Left ventricle myocardium inferior (tissue), 1 donor: ENCODE measurements around the gene RBMS2. TPM values are rescaled to one million over a fixed set of nuclear protein-coding genes. Genes with fewer than 3 reads are reported as not detected.

Source experiments
- DNase-seq: peaks from one replicate; pipeline ENCODE4 v3.0.0-alpha.2; 2020
- H3K27ac ChIP-seq: fragments of 200-600 bp; replicated peaks from 2 replicates; pipeline ENCODE4 v1.8.0; 2021
- H3K27me3 ChIP-seq: fragments of 200-600 bp; 2 replicates; pipeline ENCODE4 v1.8.0; 2021; ENCODE audit warnings: low read depth
- H3K36me3 ChIP-seq: fragments of 200-600 bp; 2 replicates; pipeline ENCODE4 v1.8.0; 2021
- H3K4me1 ChIP-seq: fragments of 200-600 bp; 2 replicates; pipeline ENCODE4 v1.8.0; 2021
- H3K4me3 ChIP-seq: fragments of 200-600 bp; 2 replicates; pipeline ENCODE4 v1.8.0; 2021; ENCODE audit warnings: mild to moderate bottlenecking, moderate library complexity
- H3K9me3 ChIP-seq: fragments of 200-600 bp; replicated peaks from 2 replicates; pipeline ENCODE4 v1.8.0; 2021
- CTCF ChIP-seq: fragments of 200-600 bp; IDR thresholded peaks from 2 replicates; pipeline ENCODE4 v1.8.0; 2021; ENCODE audit warnings: antibody characterized with exemption, mild to moderate bottlenecking, borderline replicate concordance
- intact Hi-C: fragments of 100-400 bp; cut with micrococcal nuclease; formaldehyde crosslinking; loops from one replicate; pipeline ENCODE4 v1.11.0; 2022
- total RNA-seq: library from RNA; stranded (reverse); fragmentation: NEBNext Ultra II Directional; extraction: Animal tissue kit (Norgen Biotek cat#: 25700); gene quantifications from one replicate; pipeline ENCODE4 v1.2.1, GENCODE V29; 2021
- donor health status: DM: no; HTN: yes; CAD: no; lungs with severe emphysema.

The RBMS2 gene
- total RNA-seq, 1 donor from 2014 or later: 33.2 TPM

- DNase-seq: no peak
- Histone ChIP-seq H3K27me3 (no peaks in the 10 kb centered on the region), H3K36me3 (peaks cover 6% of the 10 kb centered on the region), H3K27ac (no peak overlapping the region), H3K4me1 (peaks cover 46% of the 10 kb centered on the region), H3K4me3 (no peak overlapping the region), H3K9me3 (no peaks in the 10 kb centered on the region)
- TF ChIP-seq CTCF: no peak
- intact Hi-C loops: no loop called here
Measured at GRCh38 chr12:56537546-56537945, 15.9 kb downstream of the RBMS2 start.

DNA sequence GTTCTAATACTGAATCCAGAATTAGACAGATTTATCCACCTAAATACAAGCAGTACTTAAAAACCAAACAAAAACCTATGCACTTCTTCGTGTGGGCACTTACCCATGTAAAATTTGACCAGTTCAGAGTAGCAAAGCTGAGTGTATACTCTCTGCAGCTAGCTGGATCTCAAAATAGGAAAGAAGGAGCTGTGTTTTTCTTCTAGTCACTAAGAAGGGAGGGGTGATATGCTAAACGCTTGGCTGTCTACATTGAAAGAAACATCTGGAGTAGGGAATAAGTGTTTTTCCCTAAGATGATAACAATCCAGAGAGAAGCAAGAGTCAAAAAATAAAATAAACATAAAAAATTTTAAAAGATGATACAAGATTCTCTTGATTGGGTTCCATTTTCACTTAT, 20.0 kb downstream of the RBMS2 start:
- H3K4me1 ChIP-seq: peaks cover 41% of the 10 kb centered on the region
- H3K27ac ChIP-seq: peak overlapping the region; percentile 50
- DNase-seq: no peak
- peaks cover 6% of the 10 kb centered on the region for H3K36me3 ChIP-seq
- TF ChIP-seq CTCF: no peak
- H3K9me3 ChIP-seq: no peaks in the 10 kb centered on the region
- intact Hi-C loops: no loop called here
- no peak overlapping the region for H3K4me3 ChIP-seq
- H3K27me3 ChIP-seq: no peaks in the 10 kb centered on the region

DNA sequence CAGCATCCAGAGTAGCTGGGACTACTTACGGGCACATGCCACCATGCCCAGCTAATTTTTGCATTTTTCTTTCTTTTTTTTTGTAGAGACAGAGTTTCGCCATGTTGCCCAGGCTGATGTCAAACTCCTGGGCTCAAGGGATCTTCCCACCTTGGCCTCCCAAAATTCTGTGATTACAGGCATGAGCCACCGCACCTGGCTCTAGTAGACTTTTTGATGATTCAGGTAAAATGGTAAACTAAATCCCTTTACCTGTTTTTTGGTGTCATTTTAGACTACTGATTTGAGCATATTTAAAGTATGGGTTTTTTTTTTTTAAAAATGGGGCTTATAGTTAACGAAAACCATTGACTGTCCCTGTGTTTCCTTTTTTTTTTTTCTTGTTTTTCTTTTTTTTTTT, 20.5 kb downstream of the RBMS2 start:
- H3K27ac ChIP-seq: peak overlapping the region; percentile 50
- H3K4me1 ChIP-seq: peaks cover 35% of the 10 kb centered on the region
- intact Hi-C loops: no loop called here
- no peak overlapping the region for H3K4me3 ChIP-seq
- no peak for DNase-seq
- TF ChIP-seq CTCF: no peak
- H3K27me3 ChIP-seq: no peaks in the 10 kb centered on the region
- H3K9me3 ChIP-seq: no peaks in the 10 kb centered on the region
- peaks cover 6% of the 10 kb centered on the region for H3K36me3 ChIP-seq

DNA sequence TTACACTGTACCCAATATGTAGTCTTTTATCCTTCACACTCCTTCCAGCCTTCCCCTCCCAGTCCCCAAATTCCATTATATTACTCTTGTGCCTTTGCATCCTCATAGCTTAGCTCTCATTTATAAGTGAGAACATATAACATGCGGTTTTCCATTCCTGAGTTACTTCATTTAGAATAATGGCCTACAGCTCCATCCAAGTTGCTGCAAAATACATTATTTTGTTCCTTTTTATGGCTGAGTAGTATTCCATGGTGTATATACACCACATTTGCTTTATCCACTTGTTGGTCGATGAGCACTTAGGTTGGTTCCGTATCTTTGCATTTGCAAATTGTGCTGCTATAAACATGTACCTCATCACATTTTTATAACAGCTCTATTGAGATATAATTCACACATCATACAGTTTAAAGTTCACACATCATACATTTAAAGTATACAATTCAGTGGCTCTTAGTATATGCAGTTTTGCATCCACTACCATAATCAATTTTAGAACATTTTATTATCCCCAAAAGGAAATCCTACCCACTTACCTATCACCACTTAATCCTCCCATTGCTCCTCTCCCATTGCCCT, 23.5 kb downstream of the RBMS2 start:
- intact Hi-C loops: no loop called here

DNA sequence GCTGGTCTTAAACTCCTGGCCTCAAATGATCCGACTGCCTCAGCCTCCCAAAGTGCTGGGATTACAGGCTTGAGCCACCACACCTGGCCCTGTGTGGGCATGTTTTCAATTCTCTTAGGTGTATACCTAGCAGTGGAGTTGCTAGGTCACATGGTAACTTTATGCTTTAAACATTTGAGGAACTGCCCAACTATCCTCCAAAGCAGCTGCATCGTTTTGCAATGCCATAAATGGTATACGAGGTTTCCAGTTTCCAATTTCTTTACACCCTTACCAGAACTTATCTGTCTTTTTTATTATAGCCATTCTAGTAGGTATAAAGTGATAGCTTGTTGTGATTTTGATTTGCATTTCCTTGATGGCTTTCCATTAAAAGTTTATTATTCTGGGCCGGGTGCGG, 25.1 kb downstream of the RBMS2 start:
- no peak overlapping the region for H3K4me3 ChIP-seq
- no peaks in the 10 kb centered on the region for H3K9me3 ChIP-seq
- H3K4me1 ChIP-seq: peaks cover 12% of the 10 kb centered on the region
- no peaks in the 10 kb centered on the region for H3K27me3 ChIP-seq
- H3K27ac ChIP-seq: no peak overlapping the region
- no peaks in the 10 kb centered on the region for H3K36me3 ChIP-seq
- intact Hi-C loops: no loop called here
- no peak for TF ChIP-seq CTCF
- DNase-seq: no peak

More for the DNA sequence above, 23.5 kb downstream of the RBMS2 start:
- Histone ChIP-seq H3K36me3 (peaks cover 6% of the 10 kb centered on the region), H3K4me1 (peaks cover 24% of the 10 kb centered on the region), H3K27me3 (no peaks in the 10 kb centered on the region), H3K4me3 (no peak overlapping the region), H3K27ac (no peak overlapping the region), H3K9me3 (no peaks in the 10 kb centered on the region)
- no peak for TF ChIP-seq CTCF
- no peak for DNase-seq
